H1 (cell line): ENCODE measurements around the gene FRMD6. TPM values are rescaled to one million over a fixed set of nuclear protein-coding genes. Genes with fewer than 3 reads are reported as not detected.
A peak's percentile ranks its signal among the peaks of the same experiment; 100 is the strongest.

ENCODE experiments used
- CTCF ChIA-PET: fragments of 300-600 bp; sonication (Branson Sonifier 250); formaldehyde crosslinking; loops from one replicate; lab custom pipeline; 2021; ENCODE audit not compliant: partially characterized antibody; lab: Charles Lee
- POLR2A ChIA-PET: fragments of 300-600 bp; sonication (Branson Sonifier 250); formaldehyde crosslinking; loops from one replicate; lab custom pipeline; 2021; ENCODE audit warnings: inconsistent platforms; ENCODE audit not compliant: partially characterized antibody; lab: Charles Lee
- DNase-seq, 2 experiments: peaks; one replicate each; pipeline versions ENCODE4 v3.0.0 to v3.0.0-alpha.2; 2010 to 2022; ENCODE audit warnings: low spot score in 2 of 2, low read depth in 1 of 2, mixed read lengths in 1 of 2
- FAIRE-seq: peaks from 2 replicates; lab custom pipeline; 2011; peaks lifted over from hg19 to GRCh38; lab: Jason Lieb, UNC
- H2AFZ ChIP-seq: 2 replicates; pipeline ENCODE4 v1.8.1; 2012; ENCODE audit warnings: low read length, inconsistent platforms
- H2AK5ac ChIP-seq: 2 replicates; pipeline ENCODE4 v1.6.1; 2013; ENCODE audit warnings: low read depth, low read length
- H2BK120ac ChIP-seq: replicated peaks from 2 replicates; pipeline ENCODE3; 2013; ENCODE audit warnings: low read depth, low read length, inconsistent platforms
- H2BK12ac ChIP-seq: 2 replicates; pipeline ENCODE4 v1.6.1; 2013; ENCODE audit warnings: low read depth, low read length
- H2BK15ac ChIP-seq: 2 replicates; pipeline ENCODE4 v1.6.1; 2013; ENCODE audit warnings: low read length
- H2BK20ac ChIP-seq: 2 replicates; pipeline ENCODE4 v1.6.1; 2013; ENCODE audit warnings: low read length
- H2BK5ac ChIP-seq: 2 replicates; pipeline ENCODE4 v1.6.1; 2013; ENCODE audit warnings: low read depth, low read length
- H3K14ac ChIP-seq: 2 replicates; pipeline ENCODE4 v1.6.1; 2013; ENCODE audit warnings: inconsistent platforms; ENCODE audit not compliant: insufficient read length
- H3K18ac ChIP-seq: 2 replicates; pipeline ENCODE4 v1.6.1; 2013; ENCODE audit warnings: low read length; ENCODE audit errors: extremely low read depth
- H3K23ac ChIP-seq: 2 replicates; pipeline ENCODE4 v1.6.1; 2013; ENCODE audit warnings: inconsistent platforms; ENCODE audit not compliant: insufficient read length
- H3K23me2 ChIP-seq: 2 replicates; pipeline ENCODE4 v1.6.1; 2013; ENCODE audit warnings: low read depth, low read length
- H3K27ac ChIP-seq: 2 replicates; pipeline ENCODE4 v1.6.1; 2011; ENCODE audit warnings: low read depth, low read length, inconsistent platforms
- H3K27me3 ChIP-seq, 4 experiments: replicated peaks in 1 of 4; 1 replicate in 1 of 4; 2 replicates in 3 of 4; pipeline versions ENCODE4 v1.6.1 to v1.8.1; 2011 to 2013; ENCODE audit warnings: low read length in 3 of 4, mild to moderate bottlenecking in 3 of 4, inconsistent platforms in 2 of 4, mixed read lengths in 2 of 4, moderate library complexity in 1 of 4; ENCODE audit not compliant: control insufficient read depth in 3 of 4, insufficient read depth in 3 of 4; ENCODE audit errors: extremely low read depth in 1 of 4
- H3K36me3 ChIP-seq, 4 experiments: 2 replicates each; pipeline versions ENCODE4 v1.6.1 to v1.8.1; 2011 to 2013; ENCODE audit warnings: mild to moderate bottlenecking in 4 of 4, low read length in 3 of 4, moderate library complexity in 2 of 4, control low read depth in 1 of 4, inconsistent platforms in 1 of 4; ENCODE audit not compliant: insufficient read depth in 4 of 4, control insufficient read depth in 2 of 4
- H3K4ac ChIP-seq: replicated peaks from 2 replicates; pipeline ENCODE3; 2013; ENCODE audit warnings: low read length, low read depth, mixed read lengths, inconsistent platforms; ENCODE audit not compliant: insufficient read length
- H3K4me1 ChIP-seq, 4 experiments: replicated peaks in 1 of 4; 1 replicate in 1 of 4; 2 replicates in 3 of 4; pipeline versions ENCODE4 v1.6.1 to v1.8.1; 2011 to 2013; ENCODE audit warnings: low read length in 3 of 4, inconsistent platforms in 2 of 4, mixed read lengths in 1 of 4; ENCODE audit not compliant: insufficient read depth in 4 of 4, control insufficient read depth in 3 of 4
- H3K4me2 ChIP-seq, 2 experiments: 2 replicates each; pipeline versions ENCODE4 v1.6.1 to v1.8.1; 2011 to 2013; ENCODE audit warnings: low read depth in 2 of 2, low read length in 2 of 2, control low read depth in 1 of 2, inconsistent platforms in 1 of 2, mild to moderate bottlenecking in 1 of 2; ENCODE audit not compliant: insufficient read depth in 1 of 2
- H3K4me3 ChIP-seq, 4 experiments: fragments of 200-600, 300-600 bp in 1 of 4; sonication (generic), shearing (Covaris generic), sonication (Bioruptor Twin) in 1 of 4; 2 replicates each; pipeline versions ENCODE4 v1.5.1 to v1.8.1; 2011 to 2016; ENCODE audit warnings: low read length in 4 of 4, low read depth in 3 of 4, control low read depth in 2 of 4, inconsistent platforms in 2 of 4, mild to moderate bottlenecking in 2 of 4, mixed read lengths in 1 of 4, moderate library complexity in 1 of 4; ENCODE audit not compliant: insufficient read depth in 2 of 4; ENCODE audit errors: extremely low read depth in 1 of 4
- H3K56ac ChIP-seq: replicated peaks from 2 replicates; pipeline ENCODE3; 2013; ENCODE audit warnings: low read depth, mild to moderate bottlenecking, mixed read lengths, low read length, inconsistent platforms; ENCODE audit not compliant: insufficient read length
- H3K79me1 ChIP-seq: 2 replicates; pipeline ENCODE4 v1.6.1; 2013; ENCODE audit warnings: low read depth, low read length, control low read depth
- H3K79me2 ChIP-seq, 2 experiments: 2 replicates each; pipeline versions ENCODE4 v1.6.1 to v1.8.1; 2012 to 2013; ENCODE audit warnings: low read length in 2 of 2, mild to moderate bottlenecking in 2 of 2, inconsistent platforms in 1 of 2; ENCODE audit not compliant: insufficient read depth in 2 of 2, control insufficient read depth in 1 of 2
- H3K9ac ChIP-seq, 4 experiments: replicated peaks in 1 of 4; 1 replicate in 1 of 4; 2 replicates in 3 of 4; pipeline versions ENCODE4 v1.6.1 to v1.8.1; 2011 to 2013; ENCODE audit warnings: low read depth in 3 of 4, low read length in 3 of 4, control low read depth in 2 of 4, mild to moderate bottlenecking in 2 of 4, moderate library complexity in 2 of 4, inconsistent platforms in 1 of 4; ENCODE audit errors: extremely low read depth in 1 of 4
- H3K9me3 ChIP-seq, 2 experiments: 2 replicates each; pipeline versions ENCODE4 v1.6.1 to v1.8.1; 2012 to 2013; ENCODE audit warnings: mild to moderate bottlenecking in 2 of 2, moderate library complexity in 2 of 2, control low read depth in 1 of 2, inconsistent platforms in 1 of 2, low read depth in 1 of 2, low read length in 1 of 2, mixed read lengths in 1 of 2; ENCODE audit not compliant: insufficient read depth in 2 of 2
- H4K20me1 ChIP-seq, 2 experiments: replicated peaks in 1 of 2; 2 replicates each; pipeline versions ENCODE3 to v1.8.1; 2011 to 2013; ENCODE audit warnings: inconsistent platforms in 2 of 2, low read length in 2 of 2, mild to moderate bottlenecking in 1 of 2; ENCODE audit not compliant: insufficient read depth in 2 of 2, control insufficient read depth in 1 of 2
- H4K5ac ChIP-seq: 2 replicates; pipeline ENCODE4 v1.6.1; 2013; ENCODE audit warnings: low read length, low read depth, mixed read lengths, inconsistent platforms; ENCODE audit not compliant: insufficient read length
- H4K8ac ChIP-seq: 2 replicates; pipeline ENCODE4 v1.8.0; 2013; ENCODE audit warnings: mild to moderate bottlenecking, moderate library complexity, low read length, inconsistent platforms; ENCODE audit not compliant: insufficient read depth; ENCODE audit errors: extremely low read depth
- H4K91ac ChIP-seq: replicated peaks from 2 replicates; pipeline ENCODE3; 2013; ENCODE audit warnings: low read length, mixed read lengths, inconsistent platforms; ENCODE audit not compliant: insufficient read length
- BCL11A ChIP-seq, 2 experiments: IDR thresholded peaks; one replicate each; pipeline ENCODE4 v1.6.1; 2011; ENCODE audit warnings: low read depth in 2 of 2, low read length in 2 of 2, mild to moderate bottlenecking in 2 of 2
- CBX8 ChIP-seq: fragments of 300-800, 300-1000 bp; sonication (generic); IDR thresholded peaks from 2 replicates; pipeline ENCODE4 v1.7.1; 2016; ENCODE audit warnings: low read depth, low read length, borderline replicate concordance
- CREB1 ChIP-seq: IDR thresholded peaks from 2 replicates; pipeline ENCODE4 v1.6.1; 2012; ENCODE audit warnings: inconsistent platforms
- GABPA ChIP-seq: IDR thresholded peaks from 2 replicates; pipeline ENCODE4 v1.6.1; 2011; ENCODE audit warnings: mild to moderate bottlenecking, low read length, moderate library complexity, borderline replicate concordance; ENCODE audit not compliant: insufficient read depth
- SIN3A ChIP-seq, 2 experiments: IDR thresholded peaks in 1 of 2; conservative IDR thresholded peaks in 1 of 2; 2 replicates each; pipeline ENCODE4 v1.6.1; 2011 to 2012; ENCODE audit warnings: low read length in 2 of 2, improper control_type of control experiment in 1 of 2, low read depth in 1 of 2, mild to moderate bottlenecking in 1 of 2
- SUZ12 ChIP-seq: fragments of 200-600 bp; sonication (generic); IDR thresholded peaks from 2 replicates; pipeline ENCODE4 v1.6.1; 2012; ENCODE audit warnings: mild to moderate bottlenecking, inconsistent platforms, low read length, moderate library complexity, mixed read lengths
- TAF7 ChIP-seq: optimal IDR thresholded peaks from 2 replicates; pipeline ENCODE3; 2011; ENCODE audit warnings: low read depth, mild to moderate bottlenecking, inconsistent platforms, low read length, moderate library complexity, borderline replicate concordance
- TCF12 ChIP-seq: IDR thresholded peaks from 2 replicates; pipeline ENCODE4 v1.6.1; 2011; ENCODE audit warnings: low read depth, mild to moderate bottlenecking, low read length
- TEAD4 ChIP-seq: IDR thresholded peaks from 2 replicates; pipeline ENCODE4 v1.6.1; 2012; ENCODE audit warnings: low read depth, low read length, inconsistent platforms, mixed read lengths
- WGBS, 2 experiments: shearing (Covaris generic) in 1 of 2; methylation state at CpG; one replicate each; pipeline versions ENCODE4 v1.1.6 to v1.1.7; 2013 to 2015; ENCODE audit warnings: low lambda C conversion rate in 2 of 2, mixed read lengths in 2 of 2, inconsistent platforms in 1 of 2, low coverage in 1 of 2, missing lambda C conversion rate in 1 of 2; ENCODE audit not compliant: insufficient replicate concordance in 2 of 2, insufficient coverage in 1 of 2, insufficient read length in 1 of 2; ENCODE audit errors: extremely low coverage in 1 of 2, missing lambda C conversion rate in 1 of 2; 5-methylcytosine and 5-hydroxymethylcytosine counted together
- polyA plus RNA-seq, 7 experiments: library from polyadenylated mRNA; depleted of rRNA in 3 of 7; stranded (reverse) in 5 of 7; unstranded in 2 of 7; fragments of >200 nt in 5 of 7; fragments of 200-250 nt in 2 of 7; gene quantifications; 1 replicate in 5 of 7; 2 replicates in 1 of 7; 4 replicates in 1 of 7; pipeline versions ENCODE4 v1.2.1 to v1.2.3, GENCODE V29; 2011 to 2013; ENCODE audit warnings: missing spikeins in 2 of 7, mixed read lengths in 2 of 7
- total RNA-seq: library from RNA; stranded (reverse); fragmentation: NEBNext Ultra II Directional; extraction: Animal tissue kit (Norgen Biotek cat#: 25700); gene quantifications from 2 replicates; pipeline ENCODE4 v1.2.1, GENCODE V29; 2021
- TF ChIP-seq, protein P1 (sequence below): IDR thresholded peaks from 2 replicates; pipeline ENCODE4 v1.6.1; 2012; ENCODE audit warnings: inconsistent platforms

FRMD6 gene
- total and polyA plus RNA-seq, 2 of the 8 experiments (the other 6 are each of a cell fraction or from before 2014, with no cell fraction given), result 5.4 to 23.7 TPM

GRCh38 chr14:51638071-51638944 is 13.4 kb upstream of the FRMD6 start:
- Histone ChIP-seq H3K27ac (no peak overlapping the region), H4K20me1 (no peaks in the 10 kb centered on the region), H3K23ac (no peak overlapping the region), H2BK20ac (no peak overlapping the region), H3K4ac (no peak overlapping the region), H2BK120ac (no peak overlapping the region), H3K27me3 (no peaks in the 10 kb centered on the region), H4K5ac (no peak overlapping the region), H3K56ac (no peak overlapping the region), H4K91ac (no peak overlapping the region), H3K23me2 (no peaks in the 10 kb centered on the region), H4K8ac (no peak overlapping the region), H3K4me2 (no peak overlapping the region), H2BK5ac (no peak overlapping the region), H2AFZ (no peak overlapping the region), H3K14ac (no peak overlapping the region), H3K9me3 (no peaks in the 10 kb centered on the region), H3K18ac (no peak overlapping the region), H3K79me2 (no peaks in the 10 kb centered on the region), H3K36me3 (no peaks in the 10 kb centered on the region), H2BK15ac (no peak overlapping the region), H3K4me3 (no peak overlapping the region), H3K79me1 (no peaks in the 10 kb centered on the region), H2BK12ac (no peak overlapping the region; the same call in 1 of the 2 replicates), H2AK5ac (no peak overlapping the region), H3K9ac (no peak overlapping the region), H3K4me1 (no peaks in the 10 kb centered on the region; a peak in 2 of 7 replicates)
- peak in 1 of 2 experiments; percentile 48 for DNase-seq
- FAIRE-seq, result no peak
- CTCF ChIA-PET, result interaction anchor here (0.6 to 0.9 kb wide), 2 partner anchors 113 to 432 kb away, joined by 3 read pairs; no protein-coding TSS in a partner anchor
- POLR2A ChIA-PET, result interaction anchor here (1.1 to 1.2 kb wide), 2 partner anchors 14 to 22 kb away, joined by 3 to 4 read pairs; partner anchors contain the start of gene FRMD6
- 81% methylated on average over 7 of the region's 7 CpGs; no CpG with 5 or more reads in 1 of the 2 experiments for WGBS, 2 experiments
- TF ChIP-seq SIN3A (conservative IDR thresholded peaks at IDR 0.05 in 1 of 2, IDR thresholded peaks at IDR 0.05 in 1 of 2; ENCODE audit: low read depth in 1 of 2, low read length in 2 of 2) (0 out of 4 replicates have a peak, but pooled peaks of 1 of the 2 experiments have one; percentile 35), TAF7 (no peak), GABPA (no peak), TCF12 (0 out of 2 replicates have a peak, but pooled peaks have one; percentile 14), TEAD4 (peak; percentile 93), SUZ12 (no peak), BCL11A (IDR thresholded peaks at IDR 0.05; ENCODE audit: low read depth in 2 of 2, low read length in 2 of 2) (no peak), CREB1 (no peak), CBX8 (no peak)
- TF ChIP-seq, protein P1, sequence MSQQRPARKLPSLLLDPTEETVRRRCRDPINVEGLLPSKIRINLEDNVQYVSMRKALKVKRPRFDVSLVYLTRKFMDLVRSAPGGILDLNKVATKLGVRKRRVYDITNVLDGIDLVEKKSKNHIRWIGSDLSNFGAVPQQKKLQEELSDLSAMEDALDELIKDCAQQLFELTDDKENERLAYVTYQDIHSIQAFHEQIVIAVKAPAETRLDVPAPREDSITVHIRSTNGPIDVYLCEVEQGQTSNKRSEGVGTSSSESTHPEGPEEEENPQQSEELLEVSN, result no peak
